T-cell (primary cell): Measurements from ENCODE around the gene OR52A5. TPM values are rescaled to one million over a fixed set of nuclear protein-coding genes. Genes with fewer than 3 reads are reported as not detected.
"Not testable (repeated sequence)": the region's sequence is repeated elsewhere in the genome, so short reads cannot be mapped to it uniquely, and the experiment has no call there.

ENCODE experiments used
- ATAC-seq, 4 experiments: fragments of 200-7000 bp in 3 of 4; fragments of 150-1000 bp in 1 of 4; cut with Tn5 transposase; replicated peaks in 1 of 4; 1 replicate in 3 of 4; 2 replicates in 1 of 4; pipeline ENCODE4 v1.10.0; 2021; ENCODE audit warnings: moderate library complexity in 3 of 4, mild to moderate bottlenecking in 2 of 4, moderate number of reproducible peaks in 1 of 4
- CTCF ChIA-PET, 2 donors: fragments of 300-600 bp; sonication (Branson Sonifier 250); formaldehyde crosslinking; loops; one replicate each; lab custom pipeline; 2022; ENCODE audit warnings: antibody characterized with exemption in 2 of 2; lab: Charles Lee
- POLR2A ChIA-PET, 2 donors: fragments of 300-600 bp; sonication (Branson Sonifier 250); formaldehyde crosslinking; loops; one replicate each; lab custom pipeline; 2022; ENCODE audit warnings: antibody characterized with exemption in 2 of 2; lab: Charles Lee
- DNase-seq, 35 experiments: peaks; one replicate each; pipeline versions ENCODE4 v3.0.0 to v3.0.0-alpha.2; 2013 to 2023
- H3K27ac ChIP-seq: one replicate; pipeline ENCODE4 v1.5.1; 2013; ENCODE audit warnings: low read length
- H3K27me3 ChIP-seq, 2 experiments: replicated peaks in 1 of 2; 1 replicate in 1 of 2; 2 replicates in 1 of 2; pipeline versions ENCODE4 v1.6.1 to v1.7.0; 2013; ENCODE audit warnings: low read length in 1 of 2, mixed read lengths in 1 of 2; ENCODE audit not compliant: control insufficient read depth in 2 of 2, insufficient read depth in 2 of 2; ENCODE audit errors: extremely low read depth in 1 of 2
- H3K36me3 ChIP-seq, 2 donors: 1 replicate in 1 of 2; 2 replicates in 1 of 2; pipeline versions ENCODE4 v1.6.1 to v1.7.0; 2013; ENCODE audit warnings: low read length in 1 of 2; ENCODE audit not compliant: control insufficient read depth in 2 of 2, insufficient read depth in 1 of 2; ENCODE audit errors: extremely low read depth in 1 of 2
- H3K4me1 ChIP-seq, 2 experiments: 1 replicate in 1 of 2; 2 replicates in 1 of 2; pipeline versions ENCODE4 v1.6.1 to v1.7.0; 2013; ENCODE audit warnings: low read length in 2 of 2, mixed read lengths in 1 of 2; ENCODE audit not compliant: insufficient read depth in 2 of 2, control insufficient read depth in 1 of 2; ENCODE audit errors: extremely low read depth in 1 of 2
- H3K4me3 ChIP-seq, 2 donors: 1 replicate in 1 of 2; 2 replicates in 1 of 2; pipeline versions ENCODE4 v1.5.1 to v1.7.0; 2013; ENCODE audit warnings: mild to moderate bottlenecking in 2 of 2, low read length in 1 of 2, moderate library complexity in 1 of 2; ENCODE audit not compliant: control insufficient read depth in 1 of 2; ENCODE audit errors: extremely low read depth in 1 of 2
- H3K9me3 ChIP-seq: 2 replicates; pipeline ENCODE4 v1.7.0; 2013
- H3K27ac Mint-ChIP-seq, 2 donors: one replicate each; pipeline ENCODE4 v1.8.0; 2020 to 2021; ENCODE audit warnings: mild to moderate bottlenecking in 2 of 2, mixed read lengths in 2 of 2
- H3K27me3 Mint-ChIP-seq, 2 donors: one replicate each; pipeline ENCODE4 v1.8.0; 2021 to 2022; ENCODE audit warnings: mixed read lengths in 2 of 2
- H3K36me3 Mint-ChIP-seq: one replicate; pipeline ENCODE4 v1.8.0; 2021; ENCODE audit warnings: mixed read lengths
- H3K4me1 Mint-ChIP-seq, 3 donors: one replicate each; pipeline ENCODE4 v1.8.0; 2020 to 2022; ENCODE audit warnings: mixed read lengths in 3 of 3, mild to moderate bottlenecking in 1 of 3
- H3K4me3 Mint-ChIP-seq, 3 donors: one replicate each; pipeline ENCODE4 v1.8.0; 2020 to 2022; ENCODE audit warnings: mild to moderate bottlenecking in 3 of 3, mixed read lengths in 3 of 3, moderate library complexity in 3 of 3
- H3K9me3 Mint-ChIP-seq, 3 donors: one replicate each; pipeline ENCODE4 v1.8.0; 2020 to 2022; ENCODE audit warnings: mixed read lengths in 3 of 3
- whole genome bisulfite sequencing: methylation state at CpG from one replicate; pipeline ENCODE4 v1.1.5; 2013; ENCODE audit warnings: missing lambda C conversion rate; ENCODE audit not compliant: insufficient coverage; 5-methylcytosine and 5-hydroxymethylcytosine counted together
- total RNA-seq, 35 experiments: library from RNA in 6 of 35; stranded (reverse) in 6 of 35; fragments of 120-200 nt in 1 of 35; gene quantifications; one replicate each; pipeline versions ENCODE4 v1.2.1 to v1.2.4 and lab custom pipeline; 2013 to 2026

Gene OR52A5
- total RNA-seq, 5 donors from 2014 or later (not counting 1 experiment from before 2014, with no cell fraction given), result not detected

DNA sequence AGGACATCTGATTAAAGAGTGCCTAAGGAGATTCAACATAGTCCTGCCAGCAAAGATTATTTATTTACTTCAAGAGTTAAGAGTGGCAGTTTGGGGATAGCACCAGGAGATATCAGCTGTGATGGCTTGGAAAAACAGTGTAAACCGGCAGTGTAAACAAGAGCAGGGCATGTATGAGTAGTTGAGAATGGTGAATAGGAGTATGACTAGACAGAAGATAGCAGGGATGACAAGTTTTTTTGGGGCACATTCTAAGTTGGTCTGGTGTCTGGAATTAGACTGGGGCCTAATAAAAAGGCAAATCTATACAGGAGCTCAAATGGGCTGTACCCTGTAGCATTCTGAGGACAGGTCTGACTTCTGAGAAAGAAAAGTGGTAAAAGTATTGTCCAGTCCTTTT lies 22.9 kb upstream of the OR52A5 start:
- POLR2A ChIA-PET, result not testable (repeated sequence)

DNA sequence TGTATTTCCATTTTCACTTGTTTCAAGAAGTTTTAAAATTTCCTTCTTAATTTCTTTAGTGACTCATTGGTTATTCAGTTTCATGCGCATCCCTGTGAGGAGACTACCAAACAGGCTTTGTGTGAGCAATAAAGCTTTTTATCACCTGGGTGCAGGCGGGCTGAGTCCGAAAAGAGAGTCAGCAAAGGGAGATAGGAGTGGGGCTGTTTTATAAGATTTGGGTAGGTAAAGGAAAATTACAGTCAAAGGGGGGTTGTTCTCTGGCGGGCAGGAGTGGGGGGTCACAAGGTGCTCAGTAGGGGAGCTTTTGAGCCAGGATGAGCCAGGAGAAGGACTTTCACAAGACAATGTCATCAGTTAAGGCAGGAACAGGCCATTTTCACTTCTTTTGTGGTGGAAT lies 22.1 kb upstream of the OR52A5 start:
- H3K27ac ChIP-seq, CTCF ChIA-PET, H3K4me3 ChIP-seq, H3K9me3 ChIP-seq, H3K36me3 ChIP-seq, H3K4me1 ChIP-seq, H3K27me3 ChIP-seq, H3K27ac Mint-ChIP-seq, H3K9me3 Mint-ChIP-seq, ATAC-seq, DNase-seq, H3K4me1 Mint-ChIP-seq, H3K36me3 Mint-ChIP-seq, H3K4me3 Mint-ChIP-seq, POLR2A ChIA-PET: not testable (repeated sequence)
- 100% methylated on average over 1 of the region's 4 CpGs for WGBS
- H3K27me3 Mint-ChIP-seq, result peaks cover 11 to 14% of the 10 kb centered on the region in 2 donors

More for the DNA sequence above, 22.9 kb upstream of the OR52A5 start:
- H3K9me3 ChIP-seq, H3K27ac Mint-ChIP-seq, H3K4me3 Mint-ChIP-seq, H3K27ac ChIP-seq, H3K4me1 ChIP-seq, H3K4me3 ChIP-seq, CTCF ChIA-PET, H3K36me3 ChIP-seq, H3K27me3 ChIP-seq, H3K9me3 Mint-ChIP-seq, H3K36me3 Mint-ChIP-seq, H3K4me1 Mint-ChIP-seq, DNase-seq, ATAC-seq: not testable (repeated sequence)
- peaks cover 15 to 18% of the 10 kb centered on the region in 2 donors for H3K27me3 Mint-ChIP-seq
- WGBS, result no CpG with 5 or more reads among the region's 1 CpG

DNA sequence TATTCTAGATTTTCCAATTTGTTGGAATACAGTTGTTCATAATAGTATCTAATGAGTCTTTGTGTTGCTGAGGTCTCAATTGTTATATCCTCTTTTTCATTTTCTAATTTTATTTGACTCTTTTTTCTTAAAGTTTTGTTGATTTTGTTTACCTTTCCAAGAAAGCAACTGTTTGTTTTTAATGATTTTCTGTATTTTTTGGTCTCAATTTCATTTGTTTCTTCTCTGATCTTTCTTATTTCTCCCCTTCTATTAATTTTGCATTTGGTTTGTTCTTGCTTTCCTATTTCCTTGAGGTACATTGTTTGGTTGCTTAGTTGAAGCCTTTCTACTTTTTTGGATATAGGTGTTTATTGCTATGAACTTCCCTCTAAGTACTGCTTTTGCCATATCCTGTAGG lies 21.6 kb upstream of the OR52A5 start:
- Mint-ChIP-seq H3K27ac (no peak overlapping the region), H3K36me3 (no peaks in the 10 kb centered on the region), H3K27me3 (peaks cover 10% of the 10 kb centered on the region in 2 donors), H3K4me3 (no peak overlapping the region), H3K9me3 (peaks cover 0 to 5% (median 0%) of the 10 kb centered on the region in 3 donors), H3K4me1 (no peaks in the 10 kb centered on the region)
- no peak overlapping the region for H3K4me3 ChIP-seq
- no peak overlapping the region for H3K27ac ChIP-seq
- ChIA-PET POLR2A (no interaction called here), CTCF (no interaction called here)
- ATAC-seq, result no peak
- H3K27me3 ChIP-seq, result no peaks in the 10 kb centered on the region
- H3K4me1 ChIP-seq, result no peaks in the 10 kb centered on the region
- no peak for DNase-seq
- no peaks in the 10 kb centered on the region for H3K36me3 ChIP-seq
- H3K9me3 ChIP-seq, result no peaks in the 10 kb centered on the region

DNA sequence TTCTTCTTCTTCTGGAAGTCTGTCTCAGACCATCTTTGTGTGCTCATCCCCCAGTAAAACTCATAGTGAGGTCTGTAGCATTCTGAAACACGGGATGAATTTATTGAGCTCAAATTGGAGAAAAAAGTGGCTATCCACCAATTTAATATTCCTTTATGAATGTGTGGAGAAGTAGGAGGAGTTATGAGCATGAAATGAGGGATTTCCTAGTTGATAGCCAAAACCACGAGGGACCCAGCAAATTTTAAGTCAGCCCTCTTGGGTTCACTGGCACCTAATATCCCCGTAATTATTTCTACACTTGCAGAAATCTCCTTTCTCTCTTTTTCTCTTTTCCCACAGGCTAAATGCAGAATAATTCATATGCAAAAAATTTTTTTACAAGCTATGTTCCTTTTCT lies 16.5 kb upstream of the OR52A5 start, which contains the start of gene OR52A1:
Gene OR52A1, minus strand, starts transcription at position 101 of the 400 bp plus-strand sequence. CDS start 2,388 bp downstream, outside the sequence.
- POLR2A ChIA-PET, result interaction anchor here in 1 of 2 donors (0.7 kb wide), 1 partner anchor 664 kb away, joined by 3 read pairs; no protein-coding TSS in a partner anchor
- no peaks in the 10 kb centered on the region for H3K36me3 ChIP-seq
- no peak within 1 kb of the TSS for H3K27ac ChIP-seq
- 60% methylated on average over 2 of the region's 3 CpGs for WGBS
- ATAC-seq (no peak), DNase-seq (no peak)
- no peaks in the 10 kb centered on the region for H3K9me3 ChIP-seq
- H3K36me3 Mint-ChIP-seq, result no peaks in the 10 kb centered on the region
- CTCF ChIA-PET, result no interaction called here
- no peaks in the 10 kb centered on the region for H3K4me1 Mint-ChIP-seq
- H3K9me3 Mint-ChIP-seq, result no peaks in the 10 kb centered on the region
- no peaks in the 10 kb centered on the region for H3K27me3 ChIP-seq
- no peak within 1 kb of the TSS for H3K27ac Mint-ChIP-seq
- no peak within 1 kb of the TSS for H3K4me3 Mint-ChIP-seq
- peaks cover 0 to 9% of the 10 kb centered on the region in 2 donors for H3K27me3 Mint-ChIP-seq
- no peak within 1 kb of the TSS for H3K4me3 ChIP-seq
- no peaks in the 10 kb centered on the region for H3K4me1 ChIP-seq

DNA sequence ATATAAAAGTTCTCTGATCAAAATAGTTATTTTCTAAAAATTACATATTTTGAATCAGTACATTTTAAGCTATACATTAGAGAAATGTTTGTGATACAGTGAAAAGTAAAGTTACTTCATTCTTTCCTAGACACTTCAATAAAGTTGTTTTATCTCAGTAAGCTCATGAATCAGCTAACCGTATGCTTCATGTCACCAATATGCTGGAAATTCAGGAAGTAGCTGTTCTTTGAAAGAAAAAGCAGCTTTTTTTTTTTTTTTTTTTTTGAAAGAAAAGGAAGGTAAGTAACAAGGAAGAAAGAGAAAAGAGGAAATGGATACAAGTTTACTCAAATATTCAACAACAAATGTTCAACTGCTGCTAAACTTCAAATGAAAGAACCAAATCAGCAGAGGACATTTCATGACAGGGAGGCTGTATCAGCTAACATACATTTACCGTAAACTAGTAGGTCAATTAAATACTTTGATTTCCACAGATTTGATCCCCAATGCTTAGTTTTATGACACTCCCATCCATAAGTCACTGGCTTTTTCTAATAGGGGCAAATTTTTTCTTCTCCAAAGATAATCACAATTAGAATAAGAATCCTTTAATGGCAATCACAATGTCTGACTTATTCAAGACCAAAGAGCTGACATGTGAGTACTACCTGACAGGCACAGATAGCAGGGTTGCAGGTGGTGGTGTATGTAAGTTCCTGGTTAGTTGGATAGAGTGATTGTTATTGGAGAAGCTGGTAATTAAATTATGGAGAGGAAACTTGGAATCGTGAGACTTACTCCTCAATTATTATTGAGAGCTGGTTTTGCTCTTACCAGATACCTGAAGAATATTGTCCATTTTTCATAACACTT lies 15.6 kb upstream of the OR52A5 start:
- H3K9me3 ChIP-seq, result no peaks in the 10 kb centered on the region
- DNase-seq, result no peak
- H3K36me3 ChIP-seq, result no peaks in the 10 kb centered on the region
- no peaks in the 10 kb centered on the region for H3K4me1 Mint-ChIP-seq
- H3K27me3 Mint-ChIP-seq, result peaks cover 0 to 9% of the 10 kb centered on the region in 2 donors
- no peaks in the 10 kb centered on the region for H3K27me3 ChIP-seq
- H3K4me3 Mint-ChIP-seq, result no peak overlapping the region
- H3K27ac ChIP-seq, result no peak overlapping the region
- no peak overlapping the region for H3K4me3 ChIP-seq
- no peaks in the 10 kb centered on the region for H3K4me1 ChIP-seq
- no peaks in the 10 kb centered on the region for H3K9me3 Mint-ChIP-seq
- no CpG with 5 or more reads among the region's 3 CpGs for WGBS
- ChIA-PET POLR2A (interaction anchor here in 1 of 2 donors (0.6 kb wide), 1 partner anchor 1838 kb away, joined by 3 read pairs; no protein-coding TSS in a partner anchor), CTCF (interaction anchor here in 1 of 2 donors (0.6 kb wide), 1 partner anchor 466 kb away, joined by 4 read pairs; no protein-coding TSS in a partner anchor)
- no peaks in the 10 kb centered on the region for H3K36me3 Mint-ChIP-seq
- no peak overlapping the region for H3K27ac Mint-ChIP-seq
- no peak for ATAC-seq

DNA sequence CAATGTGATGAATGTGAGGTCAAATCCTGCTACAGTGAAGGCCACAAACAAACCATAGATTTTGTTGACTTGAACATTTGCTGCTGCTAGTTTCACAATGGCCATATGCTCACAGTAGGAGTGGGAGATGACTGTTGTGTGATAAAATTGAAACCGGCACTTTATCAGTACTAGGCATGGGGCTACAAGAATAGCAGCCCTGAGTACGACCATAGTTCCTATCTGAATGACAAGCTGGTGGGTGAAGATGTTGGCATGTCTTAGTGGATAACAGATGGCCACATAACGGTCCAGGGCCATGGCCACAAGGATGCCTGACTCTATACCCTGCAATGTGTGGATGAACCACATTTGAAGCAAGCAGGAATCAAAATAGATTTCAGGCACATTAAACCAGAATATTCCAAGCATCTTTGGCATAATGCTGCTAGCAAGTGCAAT lies 13.6 kb upstream of the OR52A5 start:
- H3K9me3 Mint-ChIP-seq, result no peaks in the 10 kb centered on the region
- POLR2A ChIA-PET, result no interaction called here
- Histone ChIP-seq H3K4me3 (no peak overlapping the region), H3K27me3 (no peaks in the 10 kb centered on the region), H3K36me3 (no peaks in the 10 kb centered on the region), H3K27ac (no peak overlapping the region), H3K4me1 (no peaks in the 10 kb centered on the region), H3K9me3 (no peaks in the 10 kb centered on the region)
- H3K4me1 Mint-ChIP-seq, result no peaks in the 10 kb centered on the region
- no peaks in the 10 kb centered on the region for H3K36me3 Mint-ChIP-seq
- CTCF ChIA-PET, result no interaction called here
- peaks cover 0 to 9% of the 10 kb centered on the region in 2 donors for H3K27me3 Mint-ChIP-seq
- H3K27ac Mint-ChIP-seq, result no peak overlapping the region
- DNase-seq (no peak), ATAC-seq (no peak)
- WGBS, result 51% methylated on average over 3 of the region's 3 CpGs
- no peak overlapping the region for H3K4me3 Mint-ChIP-seq
